Inflammatory macrophage treated with lipopolysaccharide for 4 hours (primary cell): ENCODE measurements around the gene NFKBIA.
"Not testable (repeated sequence)": the region's sequence is repeated elsewhere in the genome, so short reads cannot be mapped to it uniquely, and the experiment has no call there.

Source experiments
- DNase-seq: peaks from one replicate; pipeline ENCODE4 v3.0.0-alpha.2; 2020

NFKBIA gene

GRCh38 chr14:35404449-35405303 is at the start of gene NFKBIA:
Gene NFKBIA (minus strand): TSS chr14:35404749. CDS start chr14:35404644, 105 bp downstream.
- DNase-seq = peak; percentile 98

- DNase-seq = no peak
Measured at GRCh38 chr14:35446450-35446849, 41.9 kb upstream of the NFKBIA start.

GRCh38 chr14:35444104-35444503 is 39.6 kb upstream of the NFKBIA start:
- DNase-seq = no peak

GRCh38 chr14:35441160-35441559 is 36.6 kb upstream of the NFKBIA start:
- no peak for DNase-seq

- DNase-seq = peak; percentile 27
Measured at GRCh38 chr14:35438910-35439713, 34.6 kb upstream of the NFKBIA start.

- not testable (repeated sequence) for DNase-seq
Measured at GRCh38 chr14:35438492-35438891, 33.9 kb upstream of the NFKBIA start.

- DNase-seq = peak; percentile 60
Measured at GRCh38 chr14:35435177-35435576, 30.6 kb upstream of the NFKBIA start.

GRCh38 chr14:35433826-35434225 is 29.3 kb upstream of the NFKBIA start:
- no peak for DNase-seq

GRCh38 chr14:35430459-35431199 is 26.1 kb upstream of the NFKBIA start:
- no peak for DNase-seq

- no peak for DNase-seq
Measured at GRCh38 chr14:35429951-35430350, 25.4 kb upstream of the NFKBIA start.

- DNase-seq = no peak
Measured at GRCh38 chr14:35425850-35426249, 21.3 kb upstream of the NFKBIA start.

- DNase-seq = no peak
Measured at GRCh38 chr14:35423621-35424020, 19.1 kb upstream of the NFKBIA start.

GRCh38 chr14:35420036-35420811 is 15.7 kb upstream of the NFKBIA start:
- DNase-seq = no peak

- DNase-seq = no peak
Measured at GRCh38 chr14:35419429-35419841, 14.9 kb upstream of the NFKBIA start.

GRCh38 chr14:35418093-35418492 is 13.5 kb upstream of the NFKBIA start:
- no peak for DNase-seq

- peak; percentile 43 for DNase-seq
Measured at GRCh38 chr14:35416108-35416750, 11.7 kb upstream of the NFKBIA start.

- no peak for DNase-seq
Measured at GRCh38 chr14:35414365-35414764, 9.8 kb upstream of the NFKBIA start.

- no peak for DNase-seq
Measured at GRCh38 chr14:35412272-35413056, 7.9 kb upstream of the NFKBIA start.

- DNase-seq = no peak
Measured at GRCh38 chr14:35410858-35411257, 6.3 kb upstream of the NFKBIA start.

- DNase-seq = no peak
Measured at GRCh38 chr14:35409595-35409994, 5.0 kb upstream of the NFKBIA start.

- DNase-seq = no peak
Measured at GRCh38 chr14:35408026-35408425, 3.5 kb upstream of the NFKBIA start.
